Subcutaneous abdominal adipose tissue (tissue), 5 donors: ENCODE results near the gene LPGAT1.
"Not testable (repeated sequence)": the region's sequence is repeated elsewhere in the genome, so short reads cannot be mapped to it uniquely, and the experiment has no call there.

Experiments used
- H3K27ac ChIP-seq: one replicate; pipeline ENCODE4 v1.7.0; 2013; ENCODE audit warnings: low read depth, mild to moderate bottlenecking, inconsistent platforms, low read length, moderate library complexity
- H3K27me3 ChIP-seq, 5 donors: one replicate each; pipeline ENCODE4 v1.7.0; 2013; ENCODE audit warnings: low read length in 5 of 5, inconsistent platforms in 1 of 5; ENCODE audit not compliant: control insufficient read depth in 5 of 5, insufficient read depth in 4 of 5
- H3K36me3 ChIP-seq, 5 donors: one replicate each; pipeline ENCODE4 v1.7.0; 2013; ENCODE audit warnings: low read length in 5 of 5; ENCODE audit not compliant: control insufficient read depth in 5 of 5, insufficient read depth in 5 of 5
- H3K4me1 ChIP-seq, 5 donors: one replicate each; pipeline ENCODE4 v1.7.0; 2013; ENCODE audit warnings: low read length in 5 of 5, mild to moderate bottlenecking in 3 of 5, moderate library complexity in 1 of 5; ENCODE audit not compliant: control insufficient read depth in 5 of 5, insufficient read depth in 5 of 5
- H3K4me3 ChIP-seq, 5 donors: one replicate each; pipeline ENCODE4 v1.7.0; 2013; ENCODE audit warnings: low read length in 5 of 5, low read depth in 1 of 5
- H3K9ac ChIP-seq, 5 donors: one replicate each; pipeline ENCODE4 v1.7.0; 2013; ENCODE audit warnings: low read length in 5 of 5, mild to moderate bottlenecking in 4 of 5, moderate library complexity in 3 of 5
- H3K9me3 ChIP-seq, 5 donors: one replicate each; pipeline ENCODE4 v1.7.0; 2013; ENCODE audit warnings: low read length in 5 of 5; ENCODE audit not compliant: control insufficient read depth in 5 of 5
- donor health status: healthy.
- donor health status: healthy.
- donor health status: healthy.
- donor health status: healthy.
- donor health status: healthy.

Gene LPGAT1

DNA sequence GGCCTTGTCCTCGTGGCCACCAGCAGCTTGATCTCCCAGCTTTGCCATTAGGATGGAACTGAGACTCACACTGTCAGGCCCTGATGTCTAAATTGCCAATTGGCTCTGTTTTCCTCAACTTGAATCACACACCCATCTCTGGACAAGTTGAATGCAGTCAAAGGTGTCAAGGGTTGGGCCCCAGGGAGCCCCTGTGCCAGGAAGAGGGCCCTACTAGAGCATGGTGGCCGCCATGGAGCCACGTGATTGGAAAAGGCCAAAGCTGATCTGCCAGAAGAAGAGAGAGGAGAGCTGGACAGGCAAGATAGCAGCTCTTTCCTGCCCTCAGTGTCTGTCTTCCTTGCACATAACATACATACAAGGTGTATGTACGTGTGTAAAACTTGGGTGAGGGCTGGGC lies 100.2 kb downstream of the LPGAT1 start:
- H3K4me1 ChIP-seq, result peaks cover 0 to 3% (median 0%) of the 10 kb centered on the region in 5 donors
- H3K9ac ChIP-seq, result no peak overlapping the region
- H3K27ac ChIP-seq, result no peak overlapping the region
- no peak overlapping the region for H3K4me3 ChIP-seq
- peaks cover 0 to 2% (median 0%) of the 10 kb centered on the region in 5 donors for H3K27me3 ChIP-seq
- H3K36me3 ChIP-seq, result no peaks in the 10 kb centered on the region
- H3K9me3 ChIP-seq, result no peaks in the 10 kb centered on the region

DNA sequence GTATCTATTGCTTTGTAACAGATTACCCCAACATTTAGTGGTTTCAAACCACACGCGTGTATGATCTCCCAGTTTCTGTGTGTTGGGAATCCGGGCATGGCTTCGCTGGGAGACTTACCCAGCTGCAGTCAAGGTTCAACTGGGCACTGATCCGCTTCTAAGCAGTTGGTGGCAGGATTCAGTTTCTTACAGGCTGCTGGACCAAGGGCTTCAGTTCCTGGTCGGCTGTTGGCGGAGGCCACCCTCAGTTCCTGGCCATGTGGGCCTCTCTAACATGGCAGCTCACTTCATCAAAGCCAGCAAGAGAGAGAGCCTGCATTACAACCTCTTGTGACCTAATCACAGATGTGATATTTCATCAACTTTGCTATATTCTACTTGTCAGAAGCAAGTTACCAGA lies 101.3 kb downstream of the LPGAT1 start:
- H3K4me1 ChIP-seq, result peaks cover 0 to 7% (median 3%) of the 10 kb centered on the region in 5 donors
- H3K27ac ChIP-seq, result no peak overlapping the region
- H3K4me3 ChIP-seq, result no peak overlapping the region
- no peaks in the 10 kb centered on the region for H3K9me3 ChIP-seq
- H3K36me3 ChIP-seq, result no peaks in the 10 kb centered on the region
- no peaks in the 10 kb centered on the region for H3K27me3 ChIP-seq
- H3K9ac ChIP-seq, result no peak overlapping the region

DNA sequence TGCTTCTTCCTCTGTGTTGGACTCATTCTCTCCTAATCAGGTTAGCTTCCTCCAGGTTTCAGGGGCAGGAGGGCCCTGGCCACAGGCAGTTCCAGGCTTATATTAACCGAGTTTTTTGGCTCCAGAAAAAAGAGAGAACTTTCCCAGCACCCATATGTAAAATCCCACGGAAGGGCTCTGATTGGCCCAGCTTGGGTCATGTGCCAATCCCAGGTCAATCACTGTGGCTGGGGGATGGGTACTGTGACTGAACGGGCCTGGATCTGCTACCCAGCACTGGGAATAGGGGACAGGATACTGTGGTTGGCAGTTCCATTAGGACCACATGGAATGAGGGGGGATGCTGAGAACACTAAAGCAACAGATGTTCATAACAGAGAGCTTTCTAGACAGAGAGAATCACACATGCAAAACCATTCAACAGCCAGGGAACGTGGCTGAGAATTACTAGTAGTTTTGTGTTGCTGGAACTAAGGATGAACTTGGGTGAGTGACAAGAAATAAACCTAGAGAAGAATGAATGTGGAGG lies 104.0 kb downstream of the LPGAT1 start:
- no peak overlapping the region for H3K4me3 ChIP-seq
- no peak overlapping the region for H3K9ac ChIP-seq
- no peaks in the 10 kb centered on the region for H3K36me3 ChIP-seq
- H3K4me1 ChIP-seq, result peaks cover 0 to 7% (median 3%) of the 10 kb centered on the region in 5 donors
- no peaks in the 10 kb centered on the region for H3K9me3 ChIP-seq
- H3K27me3 ChIP-seq, result no peaks in the 10 kb centered on the region
- no peak overlapping the region for H3K27ac ChIP-seq

DNA sequence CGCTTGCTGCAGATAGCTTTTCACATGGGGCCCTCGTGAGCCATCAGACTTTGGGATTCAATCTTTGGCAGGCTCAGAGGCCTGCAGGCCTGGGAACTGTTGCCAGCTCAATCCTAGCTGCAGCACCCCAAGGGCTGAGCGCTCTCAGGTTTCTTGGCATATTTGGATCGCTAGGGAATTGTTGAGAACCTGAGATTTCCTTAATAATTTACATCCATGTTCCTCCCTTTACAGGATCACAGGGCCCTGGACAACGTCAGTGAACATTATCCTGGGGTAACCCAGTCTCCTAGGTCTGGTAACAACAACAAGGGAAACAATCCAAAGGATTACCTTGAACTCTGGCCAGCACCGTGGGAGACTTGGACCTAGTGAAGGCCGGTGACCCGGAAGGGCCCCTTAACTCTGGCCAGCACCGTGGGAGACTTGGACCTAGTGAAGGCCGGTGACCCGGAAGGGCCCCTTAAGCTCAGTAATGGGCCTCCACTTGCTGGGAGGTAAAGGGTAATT lies 105.8 kb downstream of the LPGAT1 start:
- Histone ChIP-seq H3K4me1 (peaks cover 0 to 7% (median 3%) of the 10 kb centered on the region in 5 donors), H3K27ac (no peak overlapping the region), H3K9me3 (no peaks in the 10 kb centered on the region), H3K27me3 (no peaks in the 10 kb centered on the region), H3K36me3 (no peaks in the 10 kb centered on the region), H3K4me3 (no peak overlapping the region), H3K9ac (no peak overlapping the region)

DNA sequence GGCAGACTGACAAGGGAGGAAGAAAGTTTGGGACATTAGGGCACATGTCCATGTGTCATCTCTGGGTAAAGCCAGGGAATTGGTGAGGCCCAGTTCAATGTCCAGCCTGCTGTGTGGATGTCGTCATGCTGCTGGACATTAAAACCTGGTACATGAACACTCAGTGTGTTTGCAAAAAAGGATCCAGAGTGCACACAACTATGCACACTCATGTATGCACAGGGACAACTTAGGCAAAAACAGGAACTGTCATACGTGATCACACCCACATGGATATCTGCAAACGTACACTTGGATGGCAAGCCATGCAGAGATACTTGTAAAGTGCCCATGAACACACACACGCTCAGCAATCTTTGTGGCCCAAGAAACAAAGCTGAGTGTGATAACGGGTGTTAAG lies 107.3 kb downstream of the LPGAT1 start:
- no peak overlapping the region for H3K4me3 ChIP-seq
- no peaks in the 10 kb centered on the region for H3K9me3 ChIP-seq
- no peaks in the 10 kb centered on the region for H3K36me3 ChIP-seq
- H3K9ac ChIP-seq, result no peak overlapping the region
- H3K4me1 ChIP-seq, result peaks cover 0 to 7% (median 3%) of the 10 kb centered on the region in 5 donors
- H3K27ac ChIP-seq, result no peak overlapping the region
- H3K27me3 ChIP-seq, result no peaks in the 10 kb centered on the region

DNA sequence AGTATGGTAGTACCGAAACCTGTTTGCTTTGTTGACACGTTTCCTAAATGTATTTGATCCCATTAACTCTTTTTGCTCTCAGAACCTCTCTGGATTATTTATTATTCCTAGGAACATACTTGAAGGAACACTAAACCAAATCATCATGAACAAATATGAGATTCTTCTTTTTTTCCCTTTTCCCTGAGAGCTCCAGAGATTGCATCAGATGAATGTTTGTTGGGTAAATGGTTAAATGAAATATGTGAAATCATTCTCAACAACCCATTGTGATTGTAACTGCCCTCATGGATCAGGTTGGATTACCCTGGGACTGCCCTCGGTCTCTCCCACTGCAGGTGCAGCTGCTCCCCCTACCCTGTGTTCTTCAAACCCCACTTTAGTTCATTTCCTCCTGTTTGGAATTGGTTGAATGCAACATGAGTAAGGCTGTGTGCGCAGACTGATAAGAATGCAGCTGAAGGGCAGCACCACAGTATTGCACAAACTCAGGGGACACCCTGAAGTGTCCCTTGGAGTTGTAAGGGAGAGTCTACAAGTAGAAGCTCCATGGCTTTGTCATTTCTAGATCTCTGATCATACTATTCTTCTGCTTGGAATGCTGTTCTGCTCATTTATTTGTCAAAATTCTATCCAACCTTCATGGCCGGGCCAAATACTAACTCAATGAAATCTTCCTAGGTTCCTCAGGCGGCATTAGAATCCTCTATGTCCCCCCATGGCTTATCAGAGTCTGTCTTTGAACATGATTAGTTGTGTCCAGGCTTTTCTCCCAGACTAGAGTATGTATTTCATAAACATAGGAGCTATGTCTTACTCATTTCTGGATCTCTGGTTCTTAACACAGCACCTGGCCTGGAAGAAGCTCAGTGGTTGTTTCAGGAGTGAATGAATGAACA lies 108.0 kb downstream of the LPGAT1 start:
- Histone ChIP-seq H3K27ac (no peak overlapping the region), H3K9ac (no peak overlapping the region), H3K36me3 (no peaks in the 10 kb centered on the region), H3K27me3 (no peaks in the 10 kb centered on the region), H3K9me3 (no peaks in the 10 kb centered on the region), H3K4me3 (no peak overlapping the region), H3K4me1 (peaks cover 0 to 7% (median 3%) of the 10 kb centered on the region in 5 donors)

DNA sequence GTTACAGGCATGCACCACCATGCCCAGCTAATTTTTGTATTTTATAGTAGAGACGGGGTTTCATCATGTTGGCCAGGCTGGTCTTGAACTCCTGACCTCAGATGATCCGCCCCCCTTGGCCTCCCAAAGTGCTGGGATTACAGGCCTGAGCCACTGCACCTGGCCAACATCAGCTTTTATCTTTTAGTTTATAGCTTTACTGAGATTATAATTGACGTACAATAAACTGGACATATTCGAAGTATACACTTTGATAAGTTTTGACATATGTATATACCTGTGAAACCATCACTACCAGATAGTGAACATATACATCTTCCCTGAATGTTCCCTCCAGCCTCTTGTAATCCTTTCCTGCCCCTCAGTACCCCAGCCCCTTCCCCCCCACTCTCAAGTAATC lies 114.0 kb downstream of the LPGAT1 start:
- not testable (repeated sequence) for H3K27ac ChIP-seq, H3K36me3 ChIP-seq, H3K9ac ChIP-seq, H3K9me3 ChIP-seq, H3K27me3 ChIP-seq, H3K4me3 ChIP-seq
- peaks cover 0 to 16% (median 0%) of the 10 kb centered on the region in 5 donors for H3K4me1 ChIP-seq

DNA sequence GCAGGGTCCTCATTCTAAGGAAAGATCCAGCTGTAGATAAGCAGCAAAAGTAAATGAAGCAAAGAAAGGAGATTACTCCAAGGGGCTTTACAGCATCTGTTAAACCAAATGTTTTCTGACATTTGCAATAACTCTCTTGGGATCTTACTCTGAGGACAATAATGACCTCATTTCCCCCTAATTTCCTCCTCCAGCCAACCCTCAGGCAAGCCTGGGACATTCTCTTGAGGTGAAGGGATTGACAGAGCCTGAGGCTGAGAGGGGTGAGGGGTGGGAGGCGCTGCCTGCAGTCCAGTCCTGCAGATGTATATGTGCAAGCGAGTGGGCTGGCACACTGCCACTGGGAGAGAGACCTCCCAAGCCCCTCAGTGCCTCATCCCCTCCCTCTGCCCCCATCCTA lies 114.6 kb downstream of the LPGAT1 start:
- Histone ChIP-seq H3K27ac (no peak overlapping the region), H3K9ac (no peak overlapping the region), H3K4me1 (peaks cover 0 to 16% (median 0%) of the 10 kb centered on the region in 5 donors), H3K9me3 (no peaks in the 10 kb centered on the region), H3K36me3 (no peaks in the 10 kb centered on the region), H3K27me3 (no peaks in the 10 kb centered on the region), H3K4me3 (no peak overlapping the region)

DNA sequence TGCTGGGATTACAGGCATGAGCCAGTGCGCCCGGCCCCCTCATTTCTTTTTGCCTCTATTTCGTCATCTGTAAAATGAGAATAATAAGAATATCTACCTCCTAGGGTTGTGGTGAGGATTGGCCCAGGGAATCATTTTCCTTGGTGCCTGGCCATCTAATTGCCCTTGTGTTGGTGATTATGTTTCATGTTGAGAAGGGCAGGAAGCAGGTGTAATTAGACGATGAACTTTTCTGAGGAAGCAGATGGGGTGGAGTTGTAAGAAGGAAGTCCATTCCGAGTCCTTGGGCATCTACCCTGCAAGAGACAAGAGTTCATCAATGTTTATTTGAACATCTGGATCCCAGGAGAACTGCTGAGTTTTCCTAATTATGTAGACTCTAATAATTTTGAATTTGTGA lies 116.4 kb downstream of the LPGAT1 start:
- Histone ChIP-seq H3K4me3 (no peak overlapping the region), H3K36me3 (no peaks in the 10 kb centered on the region), H3K9me3 (no peaks in the 10 kb centered on the region), H3K4me1 (peaks cover 0 to 16% (median 0%) of the 10 kb centered on the region in 5 donors), H3K27ac (no peak overlapping the region), H3K27me3 (no peaks in the 10 kb centered on the region), H3K9ac (no peak overlapping the region)

DNA sequence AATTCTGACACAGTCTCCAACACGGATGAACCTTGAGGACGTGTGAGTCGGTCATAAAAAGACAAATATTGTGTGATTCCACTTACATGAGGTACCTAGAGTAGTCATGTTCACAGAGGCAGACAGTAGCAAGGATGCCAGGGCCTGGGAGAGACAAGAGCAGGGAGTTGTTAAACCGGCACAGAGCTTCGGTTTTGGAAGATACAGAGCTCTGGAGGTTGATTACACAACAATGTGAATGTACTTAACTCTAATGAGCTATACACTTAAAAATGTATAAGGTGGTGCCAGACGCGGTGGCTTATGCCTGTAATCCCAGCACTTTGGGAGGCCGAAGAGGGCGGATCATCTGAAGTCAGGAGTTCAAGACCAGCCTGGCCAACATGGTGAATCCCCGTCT lies 117.3 kb downstream of the LPGAT1 start:
- Histone ChIP-seq H3K27me3 (no peaks in the 10 kb centered on the region), H3K4me1 (peaks cover 0 to 16% (median 0%) of the 10 kb centered on the region in 5 donors), H3K27ac (no peak overlapping the region), H3K4me3 (no peak overlapping the region), H3K36me3 (no peaks in the 10 kb centered on the region), H3K9ac (no peak overlapping the region), H3K9me3 (no peaks in the 10 kb centered on the region)
